HS-5 (cell line): Measurements from ENCODE around the gene TSPAN2.
"Not testable (repeated sequence)": the region's sequence is repeated elsewhere in the genome, so short reads cannot be mapped to it uniquely, and the experiment has no call there.

Source experiments
- DNase-seq: peaks from one replicate; pipeline ENCODE4 v3.0.0-alpha.2; 2012; ENCODE audit warnings: low read depth

Gene TSPAN2

GRCh38 chr1:115036814-115037507 lies 52.3 kb downstream of the TSPAN2 start:
- DNase-seq = no peak

GRCh38 chr1:115035652-115036051 lies 53.7 kb downstream of the TSPAN2 start:
- DNase-seq = no peak

GRCh38 chr1:115031595-115031994 lies 57.7 kb downstream of the TSPAN2 start:
- no peak for DNase-seq

GRCh38 chr1:115029526-115029925 lies 59.8 kb downstream of the TSPAN2 start, which contains the start of gene TSHB:
Gene TSHB (plus strand): TSS chr1:115029826. CDS start chr1:115033363, 3,537 bp downstream.
- no peak for DNase-seq

GRCh38 chr1:115023593-115023992 lies 65.7 kb downstream of the TSPAN2 start:
- DNase-seq = no peak

GRCh38 chr1:115021145-115021544 lies 68.2 kb downstream of the TSPAN2 start:
- no peak for DNase-seq

- DNase-seq = not testable (repeated sequence)
Observed at GRCh38 chr1:115019549-115019948, 69.8 kb downstream of the TSPAN2 start.

- DNase-seq = no peak
Observed at GRCh38 chr1:115013792-115014191, 75.5 kb downstream of the TSPAN2 start.

DNA sequence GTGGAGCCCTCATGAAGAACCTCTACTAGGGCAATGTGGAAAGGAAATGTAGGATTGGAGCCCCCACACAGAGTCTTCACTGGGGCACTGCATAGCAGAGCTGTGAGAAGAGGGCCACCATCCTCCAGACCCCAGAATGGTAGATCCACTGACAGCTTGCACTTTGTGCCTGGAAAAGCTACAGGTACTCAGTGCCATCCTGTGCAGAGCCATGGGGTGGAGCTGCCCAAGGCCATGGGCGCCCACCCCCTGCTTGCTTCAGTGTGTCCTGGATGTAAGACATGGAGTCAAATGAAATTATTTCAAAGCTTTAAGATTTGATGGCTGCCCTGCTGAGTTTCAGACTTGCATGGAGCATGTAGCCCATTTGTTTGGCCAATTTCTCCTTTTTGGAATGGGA lies 76.9 kb downstream of the TSPAN2 start:
- DNase-seq = no peak

GRCh38 chr1:115012006-115012405 lies 77.3 kb downstream of the TSPAN2 start:
- DNase-seq = no peak

GRCh38 chr1:115006191-115006590 lies 83.1 kb downstream of the TSPAN2 start:
- no peak for DNase-seq
